RWPE2 (cell line): ENCODE results near the gene FOXL1.
A peak's percentile ranks its signal among the peaks of the same experiment; 100 is the strongest.

Source experiments
- ATAC-seq: fragments of 200-7000 bp; cut with Tn5 transposase; 3 replicates; pipeline ENCODE4 v1.9.1; 2021; ENCODE audit warnings: low read depth
- DNase-seq: peaks from one replicate; pipeline ENCODE4 v3.0.0-alpha.2; 2020; ENCODE audit warnings: low spot score
- H3K27ac ChIP-seq: fragments of 450-650 bp; 2 replicates; pipeline ENCODE4 v1.5.1; 2017; ENCODE audit warnings: mild to moderate bottlenecking; ENCODE audit not compliant: poor library complexity, severe bottlenecking
- H3K27me3 ChIP-seq: fragments of 250-450 bp; sonication (Bioruptor Pico); 2 replicates; pipeline ENCODE4 v1.5.1; 2021; ENCODE audit warnings: mild to moderate bottlenecking, moderate library complexity; ENCODE audit not compliant: insufficient read depth, poor library complexity, severe bottlenecking
- H3K36me3 ChIP-seq: fragments of 250-450 bp; sonication (Bioruptor Pico); 2 replicates; pipeline ENCODE4 v1.5.1; 2020; ENCODE audit warnings: low read depth, mild to moderate bottlenecking, moderate library complexity
- H3K4me1 ChIP-seq: fragments of 250-450 bp; sonication (Bioruptor Pico); 2 replicates; pipeline ENCODE4 v1.5.1; 2021; ENCODE audit warnings: mild to moderate bottlenecking, moderate library complexity; ENCODE audit not compliant: insufficient read depth, poor library complexity, severe bottlenecking
- H3K4me3 ChIP-seq: fragments of 250-450 bp; sonication (Bioruptor Pico); 2 replicates; pipeline ENCODE4 v1.5.1; 2021; ENCODE audit warnings: mild to moderate bottlenecking, moderate library complexity; ENCODE audit not compliant: severe bottlenecking
- H3K9me3 ChIP-seq: fragments of 250-450 bp; sonication (Bioruptor Pico); 2 replicates; pipeline ENCODE4 v1.5.1; 2021; ENCODE audit warnings: mild to moderate bottlenecking, moderate library complexity; ENCODE audit not compliant: severe bottlenecking
- CTCF ChIP-seq: fragments of 450-650 bp; IDR thresholded peaks from one replicate; pipeline ENCODE4 v1.5.1; 2017; ENCODE audit warnings: mild to moderate bottlenecking, moderate library complexity; ENCODE audit not compliant: poor library complexity, severe bottlenecking

Gene FOXL1

GRCh38 chr16:86578061-86578599, at the start of gene FOXL1:
Gene FOXL1 (plus strand): TSS chr16:86578549. CDS start chr16:86578724, 175 bp downstream.
- Histone ChIP-seq H3K36me3 (no peaks in the 10 kb centered on the region), H3K4me1 (peaks cover 16% of the 10 kb centered on the region), H3K27ac (peak within 1 kb of the TSS; percentile 83), H3K9me3 (no peaks in the 10 kb centered on the region), H3K4me3 (peak within 1 kb of the TSS; percentile 32), H3K27me3 (no peaks in the 10 kb centered on the region)
- no peak for ATAC-seq
- DNase-seq: no peak
- no peak for TF ChIP-seq CTCF

GRCh38 chr16:86529160-86529559, 49.2 kb upstream of the FOXL1 start:
- Histone ChIP-seq H3K27me3 (peaks cover 12% of the 10 kb centered on the region), H3K4me1 (no peaks in the 10 kb centered on the region), H3K4me3 (no peak overlapping the region), H3K9me3 (no peaks in the 10 kb centered on the region), H3K27ac (no peak overlapping the region), H3K36me3 (no peaks in the 10 kb centered on the region; the same call in 1 of the 2 replicates)
- TF ChIP-seq CTCF: no peak
- no peak for ATAC-seq
- DNase-seq: no peak

- no peak overlapping the region for H3K27ac ChIP-seq
- H3K9me3 ChIP-seq: no peaks in the 10 kb centered on the region
- no peaks in the 10 kb centered on the region for H3K27me3 ChIP-seq
- DNase-seq: no peak
- no peak for TF ChIP-seq CTCF
- H3K4me1 ChIP-seq: no peaks in the 10 kb centered on the region
- no peaks in the 10 kb centered on the region; the same call in 1 of the 2 replicates for H3K36me3 ChIP-seq
- ATAC-seq: no peak
- H3K4me3 ChIP-seq: no peak overlapping the region
Measured at GRCh38 chr16:86530251-86531190, 47.8 kb upstream of the FOXL1 start.

GRCh38 chr16:86531191-86531545, 47.2 kb upstream of the FOXL1 start:
- no peak overlapping the region for H3K4me3 ChIP-seq
- H3K36me3 ChIP-seq: no peaks in the 10 kb centered on the region; the same call in 1 of the 2 replicates
- no peak for DNase-seq
- TF ChIP-seq CTCF: no peak
- no peaks in the 10 kb centered on the region for H3K9me3 ChIP-seq
- no peak overlapping the region for H3K27ac ChIP-seq
- no peak for ATAC-seq
- H3K27me3 ChIP-seq: no peaks in the 10 kb centered on the region
- no peaks in the 10 kb centered on the region for H3K4me1 ChIP-seq
